ENCODE results near the gene NRXN3. TPM values are rescaled to one million over a fixed set of nuclear protein-coding genes. Genes with fewer than 3 reads are reported as not detected.

The NRXN3 gene
- polyA plus RNA-seq, 1 experiment: 1.1 TPM

DNA sequence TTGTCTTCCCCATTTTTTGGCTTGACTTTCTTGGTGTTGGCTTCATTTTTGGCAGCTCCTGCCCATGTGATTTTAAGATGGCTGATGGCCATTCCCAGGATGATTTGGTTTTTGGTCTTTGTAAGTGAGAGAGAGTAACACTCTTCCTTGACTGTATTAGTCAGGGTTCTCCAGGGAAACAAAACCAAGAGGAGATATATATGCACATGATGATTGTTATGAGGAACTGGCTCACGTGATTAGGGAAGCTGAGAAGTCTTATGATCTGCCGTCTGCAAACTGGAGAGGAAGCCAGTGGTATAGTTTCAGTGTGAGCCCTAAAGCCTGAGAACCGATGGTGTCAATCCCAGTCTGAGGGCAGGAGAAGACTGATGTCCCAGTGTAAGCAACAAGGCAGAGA is 146.6 kb downstream of the NRXN3 start:
- ChIA-PET POLR2A (no interaction called here), CTCF (no interaction called here)
- Histone ChIP-seq H3K4me3 (ENCODE audit: low read depth, low read length) (no peak overlapping the region), H3K27me3 (ENCODE audit: control insufficient read depth, insufficient read depth, low read length) (no peaks in the 10 kb centered on the region), H3K27ac (ENCODE audit: low read depth, low read length) (no peak overlapping the region), H3K9me3 (ENCODE audit: control insufficient read depth, insufficient read depth, low read length) (peaks cover 30% of the 10 kb centered on the region)
- TF ChIP-seq, protein P1, sequence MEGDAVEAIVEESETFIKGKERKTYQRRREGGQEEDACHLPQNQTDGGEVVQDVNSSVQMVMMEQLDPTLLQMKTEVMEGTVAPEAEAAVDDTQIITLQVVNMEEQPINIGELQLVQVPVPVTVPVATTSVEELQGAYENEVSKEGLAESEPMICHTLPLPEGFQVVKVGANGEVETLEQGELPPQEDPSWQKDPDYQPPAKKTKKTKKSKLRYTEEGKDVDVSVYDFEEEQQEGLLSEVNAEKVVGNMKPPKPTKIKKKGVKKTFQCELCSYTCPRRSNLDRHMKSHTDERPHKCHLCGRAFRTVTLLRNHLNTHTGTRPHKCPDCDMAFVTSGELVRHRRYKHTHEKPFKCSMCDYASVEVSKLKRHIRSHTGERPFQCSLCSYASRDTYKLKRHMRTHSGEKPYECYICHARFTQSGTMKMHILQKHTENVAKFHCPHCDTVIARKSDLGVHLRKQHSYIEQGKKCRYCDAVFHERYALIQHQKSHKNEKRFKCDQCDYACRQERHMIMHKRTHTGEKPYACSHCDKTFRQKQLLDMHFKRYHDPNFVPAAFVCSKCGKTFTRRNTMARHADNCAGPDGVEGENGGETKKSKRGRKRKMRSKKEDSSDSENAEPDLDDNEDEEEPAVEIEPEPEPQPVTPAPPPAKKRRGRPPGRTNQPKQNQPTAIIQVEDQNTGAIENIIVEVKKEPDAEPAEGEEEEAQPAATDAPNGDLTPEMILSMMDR (IDR thresholded peaks at IDR 0.05; ENCODE audit: low read depth, low read length): no peak
- no peak for DNase-seq (ENCODE audit: low read depth, low spot score)

DNA sequence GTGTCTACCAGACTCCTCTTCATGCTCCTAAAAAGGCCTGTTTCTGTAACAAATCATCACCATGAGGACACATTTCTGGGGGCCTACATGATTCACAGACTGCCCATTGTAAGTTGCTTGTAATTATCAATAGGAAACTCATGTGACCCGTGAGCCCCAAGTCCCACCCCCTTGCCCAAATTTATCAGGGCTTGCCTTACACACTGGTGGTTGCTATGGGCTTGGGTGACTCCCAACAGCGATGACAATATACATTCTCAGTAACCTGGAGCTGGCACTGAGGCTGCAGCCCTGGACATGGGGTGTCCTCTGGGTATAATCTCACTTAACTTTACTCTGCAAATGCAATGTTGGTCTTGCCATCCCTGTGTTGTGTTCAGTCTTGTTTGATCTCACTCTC is 149.2 kb downstream of the NRXN3 start:
- Histone ChIP-seq H3K27ac (ENCODE audit: low read depth, low read length) (no peak overlapping the region), H3K4me3 (ENCODE audit: low read depth, low read length) (no peak overlapping the region), H3K9me3 (ENCODE audit: control insufficient read depth, insufficient read depth, low read length) (peaks cover 30% of the 10 kb centered on the region), H3K27me3 (ENCODE audit: control insufficient read depth, insufficient read depth, low read length) (no peaks in the 10 kb centered on the region)
- ChIA-PET POLR2A (no interaction called here), CTCF (no interaction called here)
- TF ChIP-seq, protein P1 (IDR thresholded peaks at IDR 0.05; ENCODE audit: low read depth, low read length): no peak
- no peak for DNase-seq (ENCODE audit: low read depth, low spot score)

DNA sequence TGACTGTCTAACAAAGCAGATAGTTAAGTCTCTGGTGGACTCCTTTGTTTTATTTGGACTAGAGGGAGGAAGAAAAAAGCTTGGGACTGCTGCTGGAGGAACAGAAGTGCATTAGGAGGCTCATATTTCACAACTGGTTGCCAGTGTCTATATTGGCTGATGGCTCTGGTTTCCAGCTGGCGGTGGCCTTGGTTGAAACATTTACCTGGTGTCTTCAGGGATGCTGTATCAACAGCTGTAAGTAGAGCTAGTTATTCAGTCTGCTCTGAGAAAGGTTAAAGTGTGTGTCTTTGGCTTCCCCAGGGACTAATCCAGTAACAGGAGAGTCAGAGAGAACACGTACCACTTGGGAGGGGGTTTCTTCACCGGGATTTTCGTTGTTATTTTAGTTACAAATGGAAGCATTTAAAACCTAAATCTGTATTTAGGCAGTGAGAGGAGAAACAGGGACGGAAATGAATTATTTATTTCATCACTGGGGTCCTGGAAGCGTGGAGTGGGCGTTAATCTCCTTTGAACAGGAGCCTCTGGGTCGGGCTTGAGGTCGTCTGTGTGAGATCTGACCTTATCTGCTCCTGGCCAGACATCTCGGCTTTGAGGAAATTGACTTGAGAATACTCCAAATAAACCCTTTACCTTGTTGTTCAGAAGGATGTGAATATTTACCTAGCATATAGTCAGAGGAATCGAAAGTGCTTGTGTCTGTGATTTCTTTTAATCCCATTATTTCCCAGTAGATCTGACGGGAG is 149.9 kb downstream of the NRXN3 start:
- Histone ChIP-seq H3K4me3 (ENCODE audit: low read depth, low read length) (no peak overlapping the region), H3K27me3 (ENCODE audit: control insufficient read depth, insufficient read depth, low read length) (no peaks in the 10 kb centered on the region), H3K27ac (ENCODE audit: low read depth, low read length) (no peak overlapping the region), H3K9me3 (ENCODE audit: control insufficient read depth, insufficient read depth, low read length) (peaks cover 35% of the 10 kb centered on the region)
- ChIA-PET POLR2A (no interaction called here), CTCF (no interaction called here)
- DNase-seq (ENCODE audit: low read depth, low spot score): no peak
- TF ChIP-seq, protein P1 (IDR thresholded peaks at IDR 0.05; ENCODE audit: low read depth, low read length): no peak

DNA sequence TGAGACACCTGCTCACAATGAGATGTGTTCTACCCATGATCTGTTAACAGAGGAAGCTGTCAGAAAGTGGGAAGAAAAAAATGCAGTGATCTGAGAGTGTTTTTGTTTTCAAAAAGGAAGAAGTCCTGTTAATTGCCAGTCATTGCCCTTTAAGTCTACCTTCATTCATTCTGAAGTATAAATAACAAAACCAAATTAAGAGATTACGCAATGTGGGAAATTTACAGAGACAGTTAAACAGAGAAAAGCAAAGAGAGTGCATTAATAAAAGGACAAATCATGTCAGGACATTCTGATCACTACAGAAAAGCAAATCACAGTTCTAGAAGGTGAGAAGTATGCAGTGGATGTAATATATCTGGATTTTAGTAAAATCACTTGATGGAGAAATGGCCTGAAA is 154.2 kb downstream of the NRXN3 start:
- CTCF ChIA-PET: no interaction called here
- Histone ChIP-seq H3K27me3 (ENCODE audit: control insufficient read depth, insufficient read depth, low read length) (no peaks in the 10 kb centered on the region), H3K27ac (ENCODE audit: low read depth, low read length) (no peak overlapping the region), H3K4me3 (ENCODE audit: low read depth, low read length) (no peak overlapping the region), H3K9me3 (ENCODE audit: control insufficient read depth, insufficient read depth, low read length) (peaks cover 33% of the 10 kb centered on the region; the same call in 1 of the 2 replicates)
- TF ChIP-seq, protein P1 (IDR thresholded peaks at IDR 0.05; ENCODE audit: low read depth, low read length): no peak
- POLR2A ChIA-PET: no interaction called here
- DNase-seq (ENCODE audit: low read depth, low spot score): no peak

DNA sequence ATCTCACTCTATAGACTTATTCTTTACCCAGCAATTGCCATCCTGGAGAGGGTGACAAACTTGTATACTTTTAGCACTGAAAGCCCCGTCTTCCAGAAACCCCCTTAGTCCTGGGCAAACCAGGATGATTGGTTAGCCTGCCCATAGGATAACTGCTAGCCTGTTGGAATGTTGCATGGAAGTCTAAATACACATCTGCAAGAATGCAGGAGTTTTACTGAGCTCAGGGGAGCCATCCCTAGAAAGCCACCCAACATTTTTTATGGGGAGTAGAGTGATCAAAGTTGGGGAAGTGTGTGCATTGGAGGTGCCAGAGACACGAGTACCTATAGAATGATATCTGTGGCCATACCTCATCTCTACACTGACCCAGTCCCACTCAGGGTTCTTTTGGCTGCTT is 155.7 kb downstream of the NRXN3 start:
- Histone ChIP-seq H3K4me3 (ENCODE audit: low read depth, low read length) (no peak overlapping the region), H3K27ac (ENCODE audit: low read depth, low read length) (no peak overlapping the region), H3K27me3 (ENCODE audit: control insufficient read depth, insufficient read depth, low read length) (no peaks in the 10 kb centered on the region), H3K9me3 (ENCODE audit: control insufficient read depth, insufficient read depth, low read length) (peaks cover 23% of the 10 kb centered on the region; the same call in 1 of the 2 replicates)
- DNase-seq (ENCODE audit: low read depth, low spot score): no peak
- ChIA-PET POLR2A (no interaction called here), CTCF (no interaction called here)
- TF ChIP-seq, protein P1 (IDR thresholded peaks at IDR 0.05; ENCODE audit: low read depth, low read length): no peak

Data from AG04450 (cell line).